ENCODE results near the gene LRRC8E. TPM values are rescaled to one million over a fixed set of nuclear protein-coding genes. Genes with fewer than 3 reads are reported as not detected.

The LRRC8E gene
- total and polyA plus RNA-seq, 10 of the 15 experiments (the other 5 are each of a cell fraction or from before 2014, with no cell fraction given) = 0.04 to 0.32 (median 0.25) TPM; not detected in 7

DNA sequence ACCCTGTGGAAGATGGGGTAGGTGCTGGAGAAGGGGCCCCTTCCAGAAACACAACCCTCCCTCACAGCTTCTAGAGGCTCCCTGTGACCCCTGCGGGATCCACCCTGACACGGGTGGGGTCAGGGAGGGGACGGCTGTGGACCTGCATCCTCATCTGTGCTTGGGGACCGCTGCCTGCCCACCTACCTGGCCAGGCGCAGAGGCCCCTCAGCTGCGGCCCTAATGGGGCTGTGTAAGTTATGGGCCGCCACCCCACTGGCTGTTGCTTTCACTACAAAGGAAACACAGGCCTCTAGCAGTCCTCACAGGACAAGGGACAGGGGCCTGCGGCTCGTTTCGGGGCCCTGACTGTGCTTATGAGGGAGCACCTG lies 44.6 kb downstream of the LRRC8E start (continued):
- TF ChIP-seq, protein P1, sequence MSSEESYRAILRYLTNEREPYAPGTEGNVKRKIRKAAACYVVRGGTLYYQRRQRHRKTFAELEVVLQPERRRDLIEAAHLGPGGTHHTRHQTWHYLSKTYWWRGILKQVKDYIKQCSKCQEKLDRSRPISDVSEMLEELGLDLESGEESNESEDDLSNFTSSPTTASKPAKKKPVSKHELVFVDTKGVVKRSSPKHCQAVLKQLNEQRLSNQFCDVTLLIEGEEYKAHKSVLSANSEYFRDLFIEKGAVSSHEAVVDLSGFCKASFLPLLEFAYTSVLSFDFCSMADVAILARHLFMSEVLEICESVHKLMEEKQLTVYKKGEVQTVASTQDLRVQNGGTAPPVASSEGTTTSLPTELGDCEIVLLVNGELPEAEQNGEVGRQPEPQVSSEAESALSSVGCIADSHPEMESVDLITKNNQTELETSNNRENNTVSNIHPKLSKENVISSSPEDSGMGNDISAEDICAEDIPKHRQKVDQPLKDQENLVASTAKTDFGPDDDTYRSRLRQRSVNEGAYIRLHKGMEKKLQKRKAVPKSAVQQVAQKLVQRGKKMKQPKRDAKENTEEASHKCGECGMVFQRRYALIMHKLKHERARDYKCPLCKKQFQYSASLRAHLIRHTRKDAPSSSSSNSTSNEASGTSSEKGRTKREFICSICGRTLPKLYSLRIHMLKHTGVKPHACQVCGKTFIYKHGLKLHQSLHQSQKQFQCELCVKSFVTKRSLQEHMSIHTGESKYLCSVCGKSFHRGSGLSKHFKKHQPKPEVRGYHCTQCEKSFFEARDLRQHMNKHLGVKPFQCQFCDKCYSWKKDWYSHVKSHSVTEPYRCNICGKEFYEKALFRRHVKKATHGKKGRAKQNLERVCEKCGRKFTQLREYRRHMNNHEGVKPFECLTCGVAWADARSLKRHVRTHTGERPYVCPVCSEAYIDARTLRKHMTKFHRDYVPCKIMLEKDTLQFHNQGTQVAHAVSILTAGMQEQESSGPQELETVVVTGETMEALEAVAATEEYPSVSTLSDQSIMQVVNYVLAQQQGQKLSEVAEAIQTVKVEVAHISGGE (CRISPR knock-in tag; IDR thresholded peaks at IDR 0.05) = no peak
- TF ChIP-seq, protein P2, sequence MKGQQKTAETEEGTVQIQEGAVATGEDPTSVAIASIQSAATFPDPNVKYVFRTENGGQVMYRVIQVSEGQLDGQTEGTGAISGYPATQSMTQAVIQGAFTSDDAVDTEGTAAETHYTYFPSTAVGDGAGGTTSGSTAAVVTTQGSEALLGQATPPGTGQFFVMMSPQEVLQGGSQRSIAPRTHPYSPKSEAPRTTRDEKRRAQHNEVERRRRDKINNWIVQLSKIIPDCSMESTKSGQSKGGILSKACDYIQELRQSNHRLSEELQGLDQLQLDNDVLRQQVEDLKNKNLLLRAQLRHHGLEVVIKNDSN (IDR thresholded peaks at IDR 0.05; ENCODE audit: borderline replicate concordance, extremely low read length, insufficient read depth, low read depth, low read length) = no peak
- TF ChIP-seq SMARCA5 (IDR thresholded peaks at IDR 0.05) = no peak
- TF ChIP-seq, protein P3, sequence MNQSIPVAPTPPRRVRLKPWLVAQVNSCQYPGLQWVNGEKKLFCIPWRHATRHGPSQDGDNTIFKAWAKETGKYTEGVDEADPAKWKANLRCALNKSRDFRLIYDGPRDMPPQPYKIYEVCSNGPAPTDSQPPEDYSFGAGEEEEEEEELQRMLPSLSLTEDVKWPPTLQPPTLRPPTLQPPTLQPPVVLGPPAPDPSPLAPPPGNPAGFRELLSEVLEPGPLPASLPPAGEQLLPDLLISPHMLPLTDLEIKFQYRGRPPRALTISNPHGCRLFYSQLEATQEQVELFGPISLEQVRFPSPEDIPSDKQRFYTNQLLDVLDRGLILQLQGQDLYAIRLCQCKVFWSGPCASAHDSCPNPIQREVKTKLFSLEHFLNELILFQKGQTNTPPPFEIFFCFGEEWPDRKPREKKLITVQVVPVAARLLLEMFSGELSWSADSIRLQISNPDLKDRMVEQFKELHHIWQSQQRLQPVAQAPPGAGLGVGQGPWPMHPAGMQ (IDR thresholded peaks at IDR 0.05; ENCODE audit: borderline replicate concordance) = no peak
- no peak for TF ChIP-seq PML (IDR thresholded peaks at IDR 0.05; ENCODE audit: low read length)
- TF ChIP-seq, protein P4, sequence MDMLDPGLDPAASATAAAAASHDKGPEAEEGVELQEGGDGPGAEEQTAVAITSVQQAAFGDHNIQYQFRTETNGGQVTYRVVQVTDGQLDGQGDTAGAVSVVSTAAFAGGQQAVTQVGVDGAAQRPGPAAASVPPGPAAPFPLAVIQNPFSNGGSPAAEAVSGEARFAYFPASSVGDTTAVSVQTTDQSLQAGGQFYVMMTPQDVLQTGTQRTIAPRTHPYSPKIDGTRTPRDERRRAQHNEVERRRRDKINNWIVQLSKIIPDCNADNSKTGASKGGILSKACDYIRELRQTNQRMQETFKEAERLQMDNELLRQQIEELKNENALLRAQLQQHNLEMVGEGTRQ (IDR thresholded peaks at IDR 0.05; ENCODE audit: borderline replicate concordance, low read depth, low read length) = no peak
- no peak for TF ChIP-seq JUNB (IDR thresholded peaks at IDR 0.05)
- no peak for TF ChIP-seq RAD21 (IDR thresholded peaks at IDR 0.05; ENCODE audit: insufficient read depth, low read depth, low read length)
- TF ChIP-seq, protein P5, sequence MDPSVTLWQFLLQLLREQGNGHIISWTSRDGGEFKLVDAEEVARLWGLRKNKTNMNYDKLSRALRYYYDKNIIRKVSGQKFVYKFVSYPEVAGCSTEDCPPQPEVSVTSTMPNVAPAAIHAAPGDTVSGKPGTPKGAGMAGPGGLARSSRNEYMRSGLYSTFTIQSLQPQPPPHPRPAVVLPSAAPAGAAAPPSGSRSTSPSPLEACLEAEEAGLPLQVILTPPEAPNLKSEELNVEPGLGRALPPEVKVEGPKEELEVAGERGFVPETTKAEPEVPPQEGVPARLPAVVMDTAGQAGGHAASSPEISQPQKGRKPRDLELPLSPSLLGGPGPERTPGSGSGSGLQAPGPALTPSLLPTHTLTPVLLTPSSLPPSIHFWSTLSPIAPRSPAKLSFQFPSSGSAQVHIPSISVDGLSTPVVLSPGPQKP (IDR thresholded peaks at IDR 0.05; ENCODE audit: low read depth, low read length) = no peak
- no peak for TF ChIP-seq BACH1 (IDR thresholded peaks at IDR 0.05; ENCODE audit: borderline replicate concordance)
- TF ChIP-seq, protein P6, sequence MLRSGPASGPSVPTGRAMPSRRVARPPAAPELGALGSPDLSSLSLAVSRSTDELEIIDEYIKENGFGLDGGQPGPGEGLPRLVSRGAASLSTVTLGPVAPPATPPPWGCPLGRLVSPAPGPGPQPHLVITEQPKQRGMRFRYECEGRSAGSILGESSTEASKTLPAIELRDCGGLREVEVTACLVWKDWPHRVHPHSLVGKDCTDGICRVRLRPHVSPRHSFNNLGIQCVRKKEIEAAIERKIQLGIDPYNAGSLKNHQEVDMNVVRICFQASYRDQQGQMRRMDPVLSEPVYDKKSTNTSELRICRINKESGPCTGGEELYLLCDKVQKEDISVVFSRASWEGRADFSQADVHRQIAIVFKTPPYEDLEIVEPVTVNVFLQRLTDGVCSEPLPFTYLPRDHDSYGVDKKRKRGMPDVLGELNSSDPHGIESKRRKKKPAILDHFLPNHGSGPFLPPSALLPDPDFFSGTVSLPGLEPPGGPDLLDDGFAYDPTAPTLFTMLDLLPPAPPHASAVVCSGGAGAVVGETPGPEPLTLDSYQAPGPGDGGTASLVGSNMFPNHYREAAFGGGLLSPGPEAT (IDR thresholded peaks at IDR 0.05; ENCODE audit: low read depth) = no peak
- TF ChIP-seq FOXK2 (IDR thresholded peaks at IDR 0.05) = no peak
